HUES48 (cell line): ENCODE data around the gene NRG2.

Experiments
- H3K27ac ChIP-seq: one replicate; pipeline ENCODE4 v1.7.0; 2013; ENCODE audit warnings: low read depth, low read length, inconsistent platforms
- H3K27me3 ChIP-seq: 2 replicates; pipeline ENCODE4 v1.6.1; 2013; ENCODE audit warnings: mild to moderate bottlenecking, low read length; ENCODE audit not compliant: control insufficient read depth, insufficient read depth
- H3K36me3 ChIP-seq: 2 replicates; pipeline ENCODE4 v1.6.1; 2013; ENCODE audit warnings: low read length; ENCODE audit not compliant: control insufficient read depth, insufficient read depth
- H3K4me1 ChIP-seq: 2 replicates; pipeline ENCODE4 v1.6.1; 2013; ENCODE audit warnings: mild to moderate bottlenecking, low read length; ENCODE audit not compliant: control insufficient read depth, insufficient read depth
- H3K4me3 ChIP-seq: 2 replicates; pipeline ENCODE4 v1.5.1; 2013; ENCODE audit warnings: mild to moderate bottlenecking, low read depth, low read length
- H3K9ac ChIP-seq: 2 replicates; pipeline ENCODE4 v1.6.1; 2013; ENCODE audit warnings: mild to moderate bottlenecking, low read depth, low read length, moderate library complexity
- H3K9me3 ChIP-seq: 2 replicates; pipeline ENCODE4 v1.6.1; 2013; ENCODE audit warnings: low read length; ENCODE audit not compliant: control insufficient read depth, insufficient read depth

NRG2 gene

DNA sequence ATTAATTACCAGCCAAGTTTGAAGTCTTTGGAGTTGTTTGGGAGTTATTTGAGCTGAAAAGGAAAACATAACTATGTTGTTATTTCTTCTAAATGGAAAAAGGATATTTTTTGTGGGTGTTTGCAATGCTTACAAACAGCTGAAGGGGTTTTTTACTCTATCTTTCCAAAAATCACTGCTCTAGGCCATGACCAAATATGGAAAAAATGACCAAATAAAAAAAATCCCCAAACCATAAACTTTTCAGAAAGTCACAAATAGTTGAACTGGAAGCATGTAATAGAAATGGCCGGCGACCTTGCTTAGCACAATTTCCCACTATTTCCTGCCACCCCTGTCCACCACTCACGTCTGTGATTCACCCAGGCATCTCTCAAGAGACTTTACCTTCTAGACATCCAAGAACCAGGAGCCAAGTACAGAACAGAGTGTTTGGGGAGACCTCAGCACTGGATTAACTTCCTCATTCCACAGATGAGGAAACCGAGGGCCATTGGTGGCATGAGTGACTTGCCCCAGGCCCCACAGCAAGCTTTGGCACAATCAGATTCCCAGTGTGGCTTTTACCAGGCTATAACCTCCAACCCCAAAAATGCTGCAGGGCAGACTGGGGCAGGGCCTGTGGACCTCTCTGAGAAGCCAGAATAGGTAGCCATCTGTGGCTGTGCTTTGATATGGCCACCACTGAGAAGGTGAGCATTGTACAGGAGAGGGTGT is 84.5 kb downstream of the NRG2 start:
- Histone ChIP-seq H3K27me3 (no peaks in the 10 kb centered on the region; the same call in 1 of the 2 replicates), H3K4me1 (peaks cover 8% of the 10 kb centered on the region), H3K36me3 (no peaks in the 10 kb centered on the region), H3K4me3 (no peak overlapping the region), H3K9ac (no peak overlapping the region), H3K9me3 (no peaks in the 10 kb centered on the region), H3K27ac (no peak overlapping the region)

DNA sequence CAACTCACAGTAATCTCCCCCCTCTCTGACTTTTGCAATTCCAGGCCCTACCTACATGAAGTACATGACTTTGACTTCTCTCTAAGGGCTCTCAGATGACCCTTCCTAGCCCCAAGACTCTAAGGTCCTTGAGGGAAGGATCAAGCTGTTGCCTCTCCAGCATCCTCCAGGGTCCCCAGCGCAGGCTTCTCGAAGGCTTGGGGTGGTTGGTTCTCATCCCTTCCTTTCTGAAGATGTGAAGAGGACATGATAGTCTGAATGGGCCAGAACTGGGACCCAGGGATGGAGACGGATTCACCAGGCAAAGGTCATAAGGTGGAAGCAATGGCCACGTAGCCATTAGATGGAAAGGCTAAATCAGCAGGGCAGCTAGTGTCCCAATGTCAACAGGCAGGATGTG is 86.8 kb downstream of the NRG2 start:
- Histone ChIP-seq H3K27me3 (0 out of 2 replicates have a peak, but pooled peaks cover 4% of the 10 kb centered on the region), H3K4me3 (no peak overlapping the region), H3K27ac (no peak overlapping the region), H3K9ac (no peak overlapping the region), H3K4me1 (peaks cover 8% of the 10 kb centered on the region), H3K36me3 (no peaks in the 10 kb centered on the region), H3K9me3 (no peaks in the 10 kb centered on the region)

DNA sequence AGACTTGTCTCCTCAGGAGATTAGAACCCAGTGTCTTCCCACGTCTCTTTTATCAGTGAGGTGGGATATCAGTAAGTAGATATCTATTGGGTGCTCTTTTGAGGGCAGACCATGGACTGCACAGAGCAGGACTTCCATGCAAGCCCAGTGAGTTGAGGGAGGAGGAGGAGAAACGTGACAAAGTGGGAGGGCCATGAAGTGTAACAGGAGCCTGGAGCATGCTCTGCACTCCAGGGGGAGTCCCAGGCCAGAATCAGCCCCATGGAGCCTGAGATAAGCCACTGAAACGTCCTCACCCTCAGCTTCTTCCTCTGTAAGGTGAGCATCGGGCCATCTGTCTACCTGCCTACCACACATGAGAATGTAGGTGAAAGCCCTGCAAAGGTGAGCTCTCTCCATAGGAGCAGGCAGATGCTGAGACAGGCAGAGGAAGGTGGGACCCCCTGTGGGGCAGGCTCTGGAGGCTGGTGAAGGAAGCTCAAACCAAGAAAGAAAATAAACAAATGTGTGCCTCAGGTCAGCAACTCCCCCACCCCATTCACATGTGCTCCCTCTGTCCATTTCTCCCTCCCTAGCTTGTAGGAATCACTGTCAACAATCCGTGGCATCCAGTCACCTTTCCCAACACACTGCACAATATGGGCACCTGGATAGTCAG is 87.4 kb downstream of the NRG2 start:
- Histone ChIP-seq H3K27ac (no peak overlapping the region), H3K9me3 (no peaks in the 10 kb centered on the region), H3K27me3 (0 out of 2 replicates have a peak, but pooled peaks cover 4% of the 10 kb centered on the region), H3K9ac (no peak overlapping the region), H3K4me3 (no peak overlapping the region), H3K36me3 (no peaks in the 10 kb centered on the region), H3K4me1 (peaks cover 8% of the 10 kb centered on the region)

DNA sequence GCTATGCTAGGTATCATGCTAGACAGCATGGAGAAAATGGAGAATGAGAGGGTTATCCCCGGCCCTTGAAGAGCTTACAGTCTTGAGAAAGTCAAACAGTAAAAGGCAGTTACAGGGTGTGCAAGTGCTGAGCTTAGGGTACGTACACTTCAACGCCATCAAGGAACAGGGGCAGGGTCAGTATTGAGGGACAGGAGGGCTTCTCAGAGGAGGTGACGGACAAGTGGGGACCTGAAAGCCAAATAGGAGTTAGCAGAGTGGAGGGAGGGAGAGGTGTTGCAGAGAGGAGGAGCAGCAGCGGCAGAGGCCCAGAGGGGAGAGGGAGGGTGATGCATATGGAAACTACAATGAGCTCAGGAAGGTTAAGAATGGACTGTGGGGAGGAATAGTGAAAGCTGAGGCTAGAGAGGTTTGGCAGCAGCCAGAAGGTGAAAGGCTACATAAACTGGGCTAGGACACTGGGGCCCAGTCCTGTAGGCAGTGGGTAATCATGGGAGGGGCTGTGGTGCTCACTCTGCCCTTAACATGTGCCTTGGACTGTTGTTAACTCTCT is 88.0 kb downstream of the NRG2 start:
- Histone ChIP-seq H3K27me3 (0 out of 2 replicates have a peak, but pooled peaks cover 4% of the 10 kb centered on the region), H3K9ac (no peak overlapping the region), H3K36me3 (no peaks in the 10 kb centered on the region), H3K4me1 (peaks cover 8% of the 10 kb centered on the region), H3K27ac (no peak overlapping the region), H3K9me3 (no peaks in the 10 kb centered on the region), H3K4me3 (no peak overlapping the region)

DNA sequence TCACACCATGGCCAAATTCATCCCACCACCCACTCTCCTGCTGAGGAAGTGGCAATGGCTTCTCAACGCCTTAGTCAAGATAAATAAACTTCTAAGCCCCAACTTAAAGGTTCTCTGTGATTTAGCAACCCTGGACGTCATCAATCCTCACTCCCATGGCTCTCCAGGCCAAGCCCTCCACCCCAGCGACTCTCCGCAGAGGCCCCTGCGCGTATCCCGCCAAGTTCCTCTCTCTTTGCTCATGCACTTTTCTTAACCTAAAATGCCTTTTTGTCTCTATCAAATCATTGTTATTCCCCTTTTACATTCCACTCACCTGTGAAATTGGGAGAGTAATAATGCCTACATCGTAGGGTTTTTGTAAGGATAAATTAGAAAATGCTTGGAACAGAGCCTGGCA is 88.6 kb downstream of the NRG2 start:
- no peak overlapping the region for H3K4me3 ChIP-seq
- H3K9me3 ChIP-seq = no peaks in the 10 kb centered on the region
- H3K27me3 ChIP-seq = 0 out of 2 replicates have a peak, but pooled peaks cover 4% of the 10 kb centered on the region
- H3K36me3 ChIP-seq = no peaks in the 10 kb centered on the region
- no peak overlapping the region for H3K27ac ChIP-seq
- peaks cover 8% of the 10 kb centered on the region for H3K4me1 ChIP-seq
- H3K9ac ChIP-seq = no peak overlapping the region

DNA sequence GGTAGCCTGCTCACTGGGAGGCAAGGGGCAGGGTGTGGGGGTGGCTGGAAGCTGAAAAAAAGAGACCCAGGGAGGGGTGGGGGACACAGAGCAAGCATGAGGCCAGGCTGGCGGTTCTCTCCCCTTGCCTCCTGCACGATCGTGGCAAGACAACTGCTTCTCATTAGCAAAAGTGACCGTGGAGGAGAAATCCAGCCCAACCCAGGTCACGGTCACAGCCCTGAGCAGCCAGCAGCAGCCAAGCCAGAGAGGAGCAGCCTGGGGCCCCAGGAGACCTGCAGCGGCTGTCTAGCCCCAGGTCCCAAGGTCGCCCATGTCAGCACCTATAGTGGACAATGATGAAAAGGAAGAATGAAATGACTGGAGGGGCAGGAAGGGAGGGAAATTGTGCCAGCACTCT is 89.1 kb downstream of the NRG2 start:
- Histone ChIP-seq H3K36me3 (no peaks in the 10 kb centered on the region), H3K9me3 (no peaks in the 10 kb centered on the region), H3K4me1 (peaks cover 8% of the 10 kb centered on the region), H3K27ac (no peak overlapping the region), H3K9ac (no peak overlapping the region), H3K4me3 (no peak overlapping the region), H3K27me3 (0 out of 2 replicates have a peak, but pooled peaks cover 4% of the 10 kb centered on the region)

DNA sequence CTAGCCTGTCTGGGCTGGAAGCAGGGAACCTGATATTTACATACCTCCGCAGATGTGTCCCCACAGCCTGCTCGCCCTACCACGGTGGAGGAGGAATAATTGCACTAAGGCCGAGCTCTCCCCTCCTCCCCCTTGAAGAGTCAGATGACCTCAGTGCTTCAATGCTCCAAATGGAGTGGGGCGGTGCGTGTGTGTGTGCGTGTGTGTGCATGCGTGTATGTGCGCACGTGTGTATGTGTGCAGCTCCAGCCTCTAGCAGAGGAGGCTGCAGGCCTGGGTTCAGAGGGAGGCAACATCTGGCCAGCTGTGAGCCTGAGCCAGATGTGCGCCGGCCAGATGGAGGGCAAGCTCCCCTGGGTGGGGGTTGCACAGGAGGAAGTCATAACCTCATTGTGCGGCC is 90.5 kb downstream of the NRG2 start:
- no peaks in the 10 kb centered on the region for H3K9me3 ChIP-seq
- peaks cover 8% of the 10 kb centered on the region for H3K4me1 ChIP-seq
- H3K4me3 ChIP-seq = no peak overlapping the region
- H3K27ac ChIP-seq = no peak overlapping the region
- H3K9ac ChIP-seq = no peak overlapping the region
- H3K27me3 ChIP-seq = 0 out of 2 replicates have a peak, but pooled peaks cover 4% of the 10 kb centered on the region
- no peaks in the 10 kb centered on the region for H3K36me3 ChIP-seq

DNA sequence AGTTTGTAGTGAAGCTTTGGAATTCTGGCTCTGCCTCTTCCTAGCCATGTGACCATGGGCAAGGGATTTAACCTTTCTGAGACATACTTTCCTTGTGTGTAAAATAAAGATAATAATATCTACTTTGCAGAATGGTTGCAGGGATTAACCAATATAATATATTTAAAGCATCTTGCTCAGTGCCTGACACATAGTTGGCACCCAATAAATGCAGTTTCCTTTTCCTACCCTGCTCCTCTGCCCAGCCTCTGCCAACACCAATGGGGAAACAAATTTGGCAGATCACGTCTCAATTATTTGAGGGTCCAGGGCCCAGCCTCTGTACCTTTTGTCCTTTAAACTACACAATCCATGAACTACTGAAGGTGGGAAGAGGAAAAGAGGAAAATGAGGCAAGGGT is 91.1 kb downstream of the NRG2 start:
- Histone ChIP-seq H3K9me3 (no peaks in the 10 kb centered on the region), H3K27ac (no peak overlapping the region), H3K4me3 (no peak overlapping the region), H3K9ac (no peak overlapping the region), H3K27me3 (0 out of 2 replicates have a peak, but pooled peaks cover 4% of the 10 kb centered on the region), H3K4me1 (peaks cover 8% of the 10 kb centered on the region), H3K36me3 (no peaks in the 10 kb centered on the region)

DNA sequence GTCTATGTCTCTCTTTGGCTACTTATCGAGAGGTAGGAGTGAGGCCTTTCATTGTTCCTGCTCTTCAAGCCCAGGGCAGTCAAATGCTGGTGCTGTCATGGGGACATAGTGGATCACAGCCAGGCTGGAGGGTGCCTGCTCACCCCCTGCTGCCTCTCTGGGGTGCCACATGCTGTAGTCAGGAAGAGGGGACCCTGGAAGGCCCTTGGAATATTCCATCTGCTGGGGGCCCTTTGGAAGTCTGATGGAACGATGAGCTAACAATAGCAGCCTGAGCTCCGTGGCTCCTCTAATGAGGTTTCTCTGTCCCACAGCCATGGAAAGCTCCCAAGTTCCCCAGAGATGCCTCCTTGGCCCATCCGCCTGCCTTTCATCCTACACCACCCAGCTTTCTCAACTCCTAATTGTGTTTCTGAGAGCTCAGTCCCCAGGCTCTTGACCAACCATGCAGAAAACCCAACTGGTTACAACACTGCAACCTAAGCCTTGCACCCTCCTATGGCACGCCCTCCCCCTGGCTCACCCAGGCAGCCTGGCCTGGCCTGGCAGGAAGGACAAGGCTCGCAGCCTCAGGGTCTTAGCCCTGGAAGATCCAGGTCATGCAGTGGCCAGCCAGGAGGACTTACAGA is 91.7 kb downstream of the NRG2 start:
- Histone ChIP-seq H3K27me3 (0 out of 2 replicates have a peak, but pooled peaks cover 4% of the 10 kb centered on the region), H3K4me3 (no peak overlapping the region), H3K4me1 (peaks cover 8% of the 10 kb centered on the region), H3K9me3 (no peaks in the 10 kb centered on the region), H3K9ac (no peak overlapping the region), H3K27ac (no peak overlapping the region), H3K36me3 (no peaks in the 10 kb centered on the region)

DNA sequence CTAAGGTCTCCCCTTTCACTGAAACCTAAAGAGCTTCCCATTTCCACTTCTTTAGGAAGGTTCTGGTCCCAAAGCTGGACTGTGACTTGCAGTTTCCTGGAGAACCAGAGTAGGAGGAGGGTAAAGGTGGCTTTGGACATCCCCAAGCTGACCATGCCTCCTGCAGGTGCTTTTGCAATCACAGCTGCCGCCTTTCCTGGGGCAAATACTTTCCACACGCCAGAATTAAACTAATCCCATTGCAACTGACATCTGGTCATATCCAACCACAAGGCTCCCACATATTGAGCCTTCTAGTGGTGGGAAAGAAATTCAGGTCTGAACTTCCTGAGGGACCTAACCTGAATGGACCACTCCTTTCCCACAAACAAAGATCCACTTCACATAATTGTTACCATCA is 92.7 kb downstream of the NRG2 start:
- Histone ChIP-seq H3K9ac (no peak overlapping the region), H3K9me3 (no peaks in the 10 kb centered on the region), H3K27ac (no peak overlapping the region), H3K4me3 (no peak overlapping the region), H3K27me3 (0 out of 2 replicates have a peak, but pooled peaks cover 4% of the 10 kb centered on the region), H3K4me1 (peaks cover 2% of the 10 kb centered on the region), H3K36me3 (no peaks in the 10 kb centered on the region)

DNA sequence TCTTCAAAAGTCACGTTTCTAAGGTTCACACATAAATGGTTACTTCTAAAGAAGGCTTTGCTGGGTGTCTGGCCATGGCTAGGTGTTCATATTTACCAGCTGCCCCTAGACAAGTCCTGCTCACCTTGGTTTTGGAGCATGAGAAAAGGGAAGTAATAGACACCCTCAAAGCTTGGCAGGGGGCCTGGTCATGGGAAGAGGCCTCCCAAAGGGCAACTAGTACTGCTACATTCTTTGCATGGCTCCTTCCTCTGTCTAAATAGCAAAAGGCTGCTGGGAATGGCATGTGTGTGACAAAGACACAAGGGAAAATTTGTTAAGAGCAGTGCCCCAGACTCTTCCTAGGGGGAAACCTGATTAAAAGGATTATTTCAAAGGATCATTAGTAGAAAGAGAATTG is 93.4 kb downstream of the NRG2 start:
- Histone ChIP-seq H3K4me1 (no peaks in the 10 kb centered on the region), H3K9ac (no peak overlapping the region), H3K27ac (no peak overlapping the region), H3K27me3 (0 out of 2 replicates have a peak, but pooled peaks cover 4% of the 10 kb centered on the region), H3K36me3 (no peaks in the 10 kb centered on the region), H3K9me3 (no peaks in the 10 kb centered on the region), H3K4me3 (no peak overlapping the region)
